ENCODE results near the gene KDM4B.

KDM4B gene

DNA sequence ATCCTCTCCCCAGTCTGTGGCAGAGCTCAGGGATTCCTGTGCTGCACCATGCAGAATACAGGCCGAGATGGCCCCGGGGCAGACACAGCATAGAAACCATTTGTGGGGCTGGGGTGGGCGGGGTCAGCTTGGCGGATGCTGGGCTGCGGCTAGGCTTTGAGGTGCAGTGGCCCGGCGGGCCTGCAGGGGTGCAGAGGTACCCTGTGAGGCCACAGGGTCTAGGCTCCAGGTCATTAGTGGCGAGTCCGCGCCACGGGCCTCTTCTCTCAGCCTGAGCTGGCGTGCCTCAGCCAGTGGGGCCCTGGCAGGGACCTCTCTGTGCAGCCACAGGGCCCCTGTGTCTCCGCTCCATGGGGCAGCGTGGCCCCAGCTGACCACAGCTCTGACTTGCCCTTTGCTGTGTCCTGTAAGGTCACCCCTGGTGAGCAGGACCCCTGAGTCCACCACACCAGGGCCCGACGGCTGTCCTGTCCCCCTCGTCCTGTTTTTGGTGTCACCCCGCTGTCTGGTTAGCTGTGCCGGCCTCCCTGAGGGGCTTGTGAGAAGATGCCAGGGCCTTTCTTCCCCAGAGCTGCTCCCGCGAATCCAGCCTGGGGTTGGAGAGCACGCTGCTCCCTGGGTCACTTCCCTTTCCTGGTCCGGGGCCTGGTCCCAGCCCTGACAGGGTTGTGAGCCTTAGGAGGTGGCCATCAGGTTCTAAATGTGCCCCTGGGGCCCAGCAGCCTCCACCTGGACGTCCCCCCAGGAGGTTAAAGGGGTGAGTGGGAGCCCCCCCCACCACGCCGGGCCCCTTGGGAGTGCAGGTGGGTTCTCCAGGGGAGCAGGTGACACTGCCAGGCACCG is 12.1 kb downstream of the KDM4B start:
- DNase-seq (ENCODE audit: insufficient read length), result peak; percentile 64
- TF ChIP-seq TAF1 (IDR thresholded peaks at IDR 0.05; ENCODE audit: borderline replicate concordance, low read depth, low read length) (no peak), POLR2A (IDR thresholded peaks at IDR 0.05; ENCODE audit: low read depth, low read length) (no peak), POLR2AphosphoS5 (IDR thresholded peaks at IDR 0.05; ENCODE audit: low read depth, low read length) (no peak)
- FAIRE-seq, result no peak

DNA sequence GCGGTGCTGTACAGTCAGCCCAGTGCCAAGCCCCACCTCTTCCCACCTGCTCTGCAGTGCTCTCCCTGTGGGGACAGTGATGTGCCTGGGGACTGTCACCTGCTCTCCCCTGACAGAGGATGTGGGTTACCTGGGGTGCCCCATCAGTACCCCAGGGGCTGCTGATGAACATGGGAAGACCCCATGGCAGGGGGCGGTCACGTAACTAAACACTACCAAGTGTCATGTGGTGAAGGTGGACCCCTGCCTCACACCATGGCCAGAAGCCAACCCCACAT is 12.7 kb downstream of the KDM4B start:
- TF ChIP-seq POLR2AphosphoS5 (IDR thresholded peaks at IDR 0.05; ENCODE audit: low read depth, low read length), result no peak
- no peak for TF ChIP-seq POLR2A (IDR thresholded peaks at IDR 0.05; ENCODE audit: low read depth, low read length)
- TF ChIP-seq TAF1 (IDR thresholded peaks at IDR 0.05; ENCODE audit: borderline replicate concordance, low read depth, low read length), result no peak
- no peak for FAIRE-seq
- no peak for DNase-seq (ENCODE audit: insufficient read length)

DNA sequence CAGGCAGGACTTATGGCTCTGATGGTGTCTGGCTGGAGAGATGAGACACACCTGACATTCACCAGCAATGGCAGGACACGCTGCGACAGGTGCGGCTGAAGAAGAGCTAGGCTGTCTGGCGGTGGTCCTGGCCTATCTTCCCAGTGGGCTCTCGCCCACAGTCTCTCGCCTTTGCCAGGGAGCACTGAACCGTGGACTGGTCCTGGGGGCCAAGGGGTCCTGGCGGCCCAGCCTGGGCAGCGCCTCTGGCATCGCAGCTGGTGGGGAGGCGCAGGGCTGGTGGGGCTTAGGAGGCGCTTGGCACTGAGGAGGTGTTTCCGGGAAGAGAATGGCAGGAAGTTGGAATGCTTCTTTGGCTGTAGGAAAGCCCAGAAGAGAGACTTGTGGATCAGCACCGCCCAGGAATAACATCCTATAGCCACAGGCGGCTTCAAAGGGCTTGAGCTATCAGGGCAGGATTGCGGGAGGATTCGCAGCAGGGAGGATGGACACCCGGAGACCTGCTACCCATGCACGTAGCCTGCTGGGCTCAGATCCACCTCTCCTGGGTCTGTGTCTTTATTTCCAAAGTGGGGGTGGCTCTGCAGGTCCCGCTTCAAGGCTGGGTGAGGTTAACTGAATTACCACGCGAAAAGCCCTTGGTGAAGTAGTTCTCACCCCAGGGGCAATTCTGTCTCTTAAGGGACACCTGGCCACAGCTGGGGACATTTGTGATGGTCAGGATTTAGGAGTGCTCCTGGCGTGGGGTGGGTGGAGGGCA is 14.6 kb downstream of the KDM4B start:
- DNase-seq (ENCODE audit: insufficient read length) (no peak), FAIRE-seq (no peak)
- no peak for TF ChIP-seq POLR2AphosphoS5 (IDR thresholded peaks at IDR 0.05; ENCODE audit: low read depth, low read length)
- TF ChIP-seq POLR2A (IDR thresholded peaks at IDR 0.05; ENCODE audit: low read depth, low read length), result no peak
- no peak for TF ChIP-seq TAF1 (IDR thresholded peaks at IDR 0.05; ENCODE audit: borderline replicate concordance, low read depth, low read length)

DNA sequence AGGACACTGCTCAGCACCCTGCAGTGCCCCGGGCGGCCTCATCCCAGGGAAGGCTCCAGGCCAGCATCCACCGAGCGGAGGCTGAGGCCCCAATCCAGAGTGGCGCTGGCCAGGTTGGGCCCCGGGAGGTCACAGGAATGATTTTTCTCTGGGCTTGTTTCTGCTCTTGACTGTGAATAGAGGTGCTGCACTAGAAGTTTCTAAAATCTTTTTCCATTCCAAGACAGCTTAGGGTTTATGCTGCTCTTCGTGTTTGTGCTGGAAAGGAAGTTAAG is 15.1 kb downstream of the KDM4B start:
- TF ChIP-seq POLR2A (IDR thresholded peaks at IDR 0.05; ENCODE audit: low read depth, low read length) (no peak), TAF1 (IDR thresholded peaks at IDR 0.05; ENCODE audit: borderline replicate concordance, low read depth, low read length) (no peak), POLR2AphosphoS5 (IDR thresholded peaks at IDR 0.05; ENCODE audit: low read depth, low read length) (no peak)
- DNase-seq (ENCODE audit: insufficient read length) (no peak), FAIRE-seq (no peak)

DNA sequence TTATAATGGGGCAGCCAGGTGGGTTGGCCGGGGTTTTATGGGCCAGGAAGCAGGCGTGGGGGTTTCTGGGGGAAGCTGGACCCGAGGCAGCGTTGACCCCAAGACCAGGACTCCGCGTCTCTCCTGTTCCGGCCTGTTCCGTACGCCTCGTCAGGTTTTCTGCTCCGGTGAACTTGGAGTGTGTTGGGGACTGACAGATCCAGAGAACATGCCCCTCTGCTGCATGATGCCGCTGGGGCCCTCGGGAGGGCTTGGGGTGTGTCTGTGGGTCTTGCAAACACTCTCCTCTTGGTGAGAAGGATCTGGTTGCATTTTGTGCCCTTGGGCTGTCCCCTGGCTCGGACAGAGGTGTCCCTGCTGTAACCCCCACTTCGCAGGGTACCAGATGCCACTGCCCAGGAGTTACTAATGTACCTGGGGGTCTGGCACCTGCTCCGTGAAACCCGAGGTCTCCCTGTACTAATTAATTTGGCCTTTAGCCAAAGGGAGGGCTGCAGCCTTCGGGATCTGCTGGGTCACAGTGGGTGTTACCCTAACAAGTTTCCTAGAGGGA is 15.6 kb downstream of the KDM4B start:
- DNase-seq (ENCODE audit: insufficient read length) (no peak), FAIRE-seq (no peak)
- TF ChIP-seq POLR2A (IDR thresholded peaks at IDR 0.05; ENCODE audit: low read depth, low read length) (no peak), TAF1 (IDR thresholded peaks at IDR 0.05; ENCODE audit: borderline replicate concordance, low read depth, low read length) (no peak), POLR2AphosphoS5 (IDR thresholded peaks at IDR 0.05; ENCODE audit: low read depth, low read length) (no peak)

DNA sequence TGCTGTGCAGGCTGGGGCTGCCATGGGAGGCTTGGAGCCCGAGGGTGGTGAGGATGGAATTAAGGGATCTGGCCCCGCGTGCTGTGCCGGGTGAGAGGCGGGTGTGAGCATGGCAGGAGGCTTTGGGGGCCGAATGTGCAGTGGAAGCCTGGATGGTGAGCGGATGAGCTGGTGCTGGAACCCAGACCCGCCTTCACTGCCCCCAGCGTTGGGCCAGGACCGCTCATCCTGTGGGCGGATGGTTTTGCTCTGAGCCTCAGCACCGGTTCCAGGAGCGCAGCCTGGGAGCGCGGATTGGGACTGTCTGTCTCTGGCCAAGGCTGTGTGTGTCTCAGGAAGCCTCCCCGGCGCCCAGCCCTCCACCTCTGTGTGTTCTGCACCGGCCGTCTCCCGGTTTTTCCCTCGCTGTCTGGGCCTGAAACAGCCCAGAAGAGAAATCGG is 16.7 kb downstream of the KDM4B start:
- DNase-seq (ENCODE audit: insufficient read length) (no peak), FAIRE-seq (no peak)
- no peak for TF ChIP-seq POLR2A (IDR thresholded peaks at IDR 0.05; ENCODE audit: low read depth, low read length)
- TF ChIP-seq POLR2AphosphoS5 (IDR thresholded peaks at IDR 0.05; ENCODE audit: low read depth, low read length), result no peak
- no peak for TF ChIP-seq TAF1 (IDR thresholded peaks at IDR 0.05; ENCODE audit: borderline replicate concordance, low read depth, low read length)

DNA sequence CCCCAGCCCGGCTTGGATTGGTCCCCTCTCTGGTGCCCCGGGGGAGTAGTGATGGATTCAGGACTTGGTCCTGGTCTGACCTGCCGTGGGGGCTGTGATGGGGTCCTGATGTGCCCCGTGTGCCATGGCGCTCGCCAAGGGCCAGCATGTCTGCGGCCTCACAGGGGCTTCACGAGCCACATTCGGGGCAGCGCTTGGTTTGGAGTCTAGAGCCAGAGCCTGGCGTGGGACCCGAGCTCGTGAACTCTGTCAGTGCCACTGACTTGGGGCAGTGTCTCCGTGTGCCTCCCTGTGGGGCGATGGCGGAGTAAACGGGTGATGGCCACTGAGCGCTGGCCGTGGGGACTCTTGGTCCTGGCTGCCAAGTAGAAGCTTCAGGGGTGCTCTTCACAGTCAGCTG is 17.1 kb downstream of the KDM4B start:
- TF ChIP-seq POLR2A (IDR thresholded peaks at IDR 0.05; ENCODE audit: low read depth, low read length) (no peak), POLR2AphosphoS5 (IDR thresholded peaks at IDR 0.05; ENCODE audit: low read depth, low read length) (no peak), TAF1 (IDR thresholded peaks at IDR 0.05; ENCODE audit: borderline replicate concordance, low read depth, low read length) (no peak)
- FAIRE-seq (no peak), DNase-seq (ENCODE audit: insufficient read length) (no peak)

DNA sequence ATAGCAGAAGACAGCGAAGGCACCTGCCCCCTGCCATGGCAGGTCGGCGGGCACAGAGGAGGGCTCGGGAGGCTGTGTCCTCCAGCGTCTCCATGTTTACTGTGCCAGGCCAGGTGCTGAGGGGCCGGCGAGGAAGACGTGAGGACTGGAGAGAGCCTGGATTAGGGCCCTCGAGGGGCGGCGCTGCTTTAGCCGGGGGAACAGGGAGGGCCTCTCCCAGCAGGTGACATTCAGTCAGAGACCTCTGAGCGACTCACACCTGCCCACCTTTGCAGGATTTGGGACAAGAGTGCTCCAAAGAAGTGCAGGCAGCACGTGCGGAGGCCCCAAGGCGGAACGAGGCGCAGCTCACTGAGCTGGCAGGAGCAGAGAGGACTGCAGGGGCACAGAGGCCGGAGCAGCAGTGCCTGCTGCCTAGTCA is 17.6 kb downstream of the KDM4B start:
- TF ChIP-seq POLR2A (IDR thresholded peaks at IDR 0.05; ENCODE audit: low read depth, low read length), result no peak
- no peak for TF ChIP-seq POLR2AphosphoS5 (IDR thresholded peaks at IDR 0.05; ENCODE audit: low read depth, low read length)
- TF ChIP-seq TAF1 (IDR thresholded peaks at IDR 0.05; ENCODE audit: borderline replicate concordance, low read depth, low read length), result no peak
- DNase-seq (ENCODE audit: insufficient read length) (no peak), FAIRE-seq (no peak)

DNA sequence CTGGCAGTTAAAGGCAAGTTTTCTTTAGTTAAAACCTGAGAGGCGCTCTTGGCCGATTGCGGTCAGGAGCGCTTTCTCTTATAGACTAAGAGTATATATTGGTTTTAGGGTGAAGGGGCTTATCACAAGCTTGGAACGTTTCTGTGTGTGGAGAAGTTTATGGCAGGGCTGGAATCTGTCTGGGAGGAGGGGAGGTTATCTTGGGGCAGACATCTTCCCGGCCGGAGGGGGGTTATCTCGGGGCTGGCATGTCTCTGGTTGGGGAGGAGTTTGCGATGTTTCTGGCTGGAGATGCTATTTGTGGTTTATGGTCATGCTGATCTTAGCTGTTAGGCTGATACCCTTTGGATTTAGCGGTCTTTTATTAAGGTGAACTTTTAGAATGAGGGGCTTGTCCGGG is 18.3 kb downstream of the KDM4B start:
- DNase-seq (ENCODE audit: insufficient read length) (no peak), FAIRE-seq (no peak)
- TF ChIP-seq TAF1 (IDR thresholded peaks at IDR 0.05; ENCODE audit: borderline replicate concordance, low read depth, low read length) (no peak), POLR2A (IDR thresholded peaks at IDR 0.05; ENCODE audit: low read depth, low read length) (no peak), POLR2AphosphoS5 (IDR thresholded peaks at IDR 0.05; ENCODE audit: low read depth, low read length) (no peak)

DNA sequence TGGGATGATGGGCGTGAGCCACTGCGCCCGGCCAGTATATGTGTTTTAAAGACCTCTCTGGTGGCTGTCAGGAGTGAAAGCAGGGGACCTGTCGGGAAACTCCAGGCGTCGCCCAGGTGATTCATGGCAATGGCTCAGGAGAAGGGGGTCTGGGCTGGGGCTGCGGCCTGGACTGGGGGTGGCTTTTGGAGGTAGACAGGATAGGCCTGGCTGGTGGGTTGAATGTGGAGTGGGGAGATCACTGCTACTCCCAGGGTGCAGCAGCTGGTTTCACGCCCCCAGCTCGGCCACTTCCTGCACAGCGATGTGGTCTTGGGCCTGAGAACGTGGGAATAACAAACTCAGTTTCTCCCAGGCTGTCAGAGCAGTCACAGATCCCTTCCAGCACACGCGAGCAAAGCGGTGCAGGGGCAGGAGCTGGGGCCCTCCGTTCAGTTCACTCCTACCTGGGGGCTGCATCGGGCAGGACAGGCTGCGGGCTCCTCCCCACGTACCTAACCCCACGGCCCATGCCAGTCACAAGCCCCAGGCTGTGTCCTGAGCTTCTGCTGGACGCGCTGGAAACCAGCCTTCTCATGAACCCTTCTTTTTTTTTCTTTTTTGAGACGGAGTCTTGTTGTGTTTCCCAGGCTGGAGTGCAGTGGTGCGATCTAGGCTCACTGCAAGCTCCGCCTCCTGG is 18.9 kb downstream of the KDM4B start:
- TF ChIP-seq POLR2AphosphoS5 (IDR thresholded peaks at IDR 0.05; ENCODE audit: low read depth, low read length) (no peak), POLR2A (IDR thresholded peaks at IDR 0.05; ENCODE audit: low read depth, low read length) (no peak), TAF1 (IDR thresholded peaks at IDR 0.05; ENCODE audit: borderline replicate concordance, low read depth, low read length) (no peak)
- FAIRE-seq, result no peak
- no peak for DNase-seq (ENCODE audit: insufficient read length)

DNA sequence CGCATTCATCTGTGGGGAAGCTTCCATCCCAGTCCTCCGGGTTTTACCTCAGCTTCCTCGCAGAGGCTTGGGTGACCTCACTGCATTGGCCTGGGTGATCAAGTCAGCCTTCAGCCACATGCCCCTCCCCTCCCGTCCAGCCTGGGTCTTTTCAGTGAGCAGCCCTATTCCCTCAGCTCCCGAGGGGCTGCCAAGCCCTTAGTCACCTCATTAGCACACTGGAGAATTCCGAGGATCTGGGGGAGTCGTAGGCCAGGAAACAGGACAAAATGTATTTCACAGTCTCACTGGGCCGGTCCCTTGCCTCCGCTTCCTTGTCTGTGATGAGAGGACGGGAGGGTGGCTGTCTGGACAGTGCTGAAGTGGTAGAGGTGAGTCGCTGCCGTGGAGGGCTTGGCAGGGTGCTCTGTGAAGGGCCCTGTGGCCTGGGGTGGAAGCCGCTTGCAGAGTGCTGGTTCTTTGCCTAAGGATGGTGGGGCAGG is 19.9 kb downstream of the KDM4B start:
- TF ChIP-seq TAF1 (IDR thresholded peaks at IDR 0.05; ENCODE audit: borderline replicate concordance, low read depth, low read length), result no peak
- no peak for TF ChIP-seq POLR2A (IDR thresholded peaks at IDR 0.05; ENCODE audit: low read depth, low read length)
- TF ChIP-seq POLR2AphosphoS5 (IDR thresholded peaks at IDR 0.05; ENCODE audit: low read depth, low read length), result no peak
- no peak for FAIRE-seq
- no peak for DNase-seq (ENCODE audit: insufficient read length)

Measured in GM12892 (cell line).